ENCODE results near the gene CER1.

CER1 gene

DNA sequence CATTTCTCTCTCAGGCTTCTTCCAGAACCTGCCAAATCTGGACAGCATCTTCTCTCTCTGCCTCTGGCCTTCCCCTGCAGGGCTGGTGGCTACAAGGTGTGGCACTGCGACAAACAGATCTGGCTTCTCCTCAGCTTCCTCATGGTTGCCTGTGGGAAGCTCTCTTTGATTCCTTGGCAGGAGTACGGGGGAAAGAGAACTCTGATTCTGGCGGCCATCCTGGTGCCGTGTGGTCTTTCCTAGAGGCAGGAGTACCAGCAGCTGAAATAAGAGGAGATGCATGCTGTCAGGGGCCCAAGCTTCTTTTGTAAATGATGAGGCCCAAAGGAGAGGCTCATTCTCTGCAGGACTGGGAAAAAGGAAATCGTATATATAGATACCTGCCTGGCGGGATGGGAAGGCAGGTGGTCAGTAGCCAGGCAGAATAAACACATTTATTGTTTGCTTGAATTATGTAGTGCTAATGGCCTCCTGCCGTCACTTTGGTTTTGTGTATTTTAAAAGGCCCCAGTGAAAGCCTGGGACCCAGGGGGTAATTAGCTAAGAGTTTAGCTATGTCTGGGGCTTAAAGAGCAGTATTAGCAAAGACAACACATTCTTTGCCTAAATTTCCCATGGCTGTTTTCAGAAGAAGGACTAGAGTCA, at the start of gene CER1:
Gene CER1 (minus strand): TSS at position 343 of the 645 bp plus-strand sequence. CDS start 61 bp downstream, at position 282.
- POLR2A ChIA-PET, result no interaction called here
- TF ChIP-seq NFRKB (IDR thresholded peaks at IDR 0.05) (no peak), ZNF384 (IDR thresholded peaks at IDR 0.05) (no peak), FOXA1 (IDR thresholded peaks at IDR 0.05) (no peak), FOXK2 (IDR thresholded peaks at IDR 0.05) (no peak), FOXM1 (IDR thresholded peaks at IDR 0.05; ENCODE audit: borderline replicate concordance) (no peak)
- no peak for DNase-seq (ENCODE audit: extremely low spot score)
- CTCF ChIA-PET, result interaction anchor here (1.1 kb wide), 1 partner anchor 61 kb away, joined by 4 read pairs; no protein-coding TSS in a partner anchor

DNA sequence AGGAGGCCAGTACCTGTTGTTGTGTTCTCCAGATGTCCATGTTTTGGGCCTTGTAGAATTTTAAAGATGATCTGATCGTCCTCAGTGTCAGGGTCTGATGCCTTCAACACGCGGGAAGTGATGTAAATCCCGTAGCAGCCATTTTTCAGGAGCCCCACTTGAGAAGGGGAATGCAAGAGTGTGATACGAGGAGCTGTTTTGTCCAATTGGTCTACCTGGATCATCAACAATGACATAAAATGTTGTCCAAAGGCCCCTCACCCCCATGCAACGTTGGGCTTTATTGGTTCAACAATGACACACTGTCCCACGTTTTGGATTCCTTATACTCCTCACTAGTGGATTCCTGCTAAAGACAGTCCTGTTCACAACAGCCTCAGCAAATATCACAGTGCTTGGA, 48.1 kb upstream of the CER1 start:
- no peak for TF ChIP-seq NFRKB (IDR thresholded peaks at IDR 0.05)
- no peak for TF ChIP-seq ARNT (IDR thresholded peaks at IDR 0.05)
- no peak for TF ChIP-seq ZNF384 (IDR thresholded peaks at IDR 0.05)
- no peak for TF ChIP-seq FOXA1 (IDR thresholded peaks at IDR 0.05)
- TF ChIP-seq BHLHE40 (IDR thresholded peaks at IDR 0.05; ENCODE audit: borderline replicate concordance), result no peak
- ChIA-PET POLR2A (no interaction called here), CTCF (no interaction called here)
- DNase-seq (ENCODE audit: extremely low spot score), result no peak

DNA sequence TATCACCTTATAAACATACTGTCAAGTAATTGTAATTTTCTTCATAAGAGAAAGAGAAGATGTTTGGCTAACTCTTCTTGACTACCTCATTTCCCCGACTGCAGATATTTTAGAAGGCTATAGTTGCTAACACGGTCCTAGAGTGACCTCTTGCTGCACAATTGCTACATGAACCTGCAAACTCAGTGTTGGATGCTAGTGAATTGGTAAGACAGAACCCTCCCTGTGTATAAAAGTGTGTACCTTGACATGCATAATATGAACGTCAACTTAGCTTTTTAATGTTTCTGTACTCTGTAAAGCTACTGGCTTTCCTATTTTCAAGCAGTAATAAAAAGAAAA, 46.7 kb upstream of the CER1 start:
- CTCF ChIA-PET, result interaction anchor here (0.6 to 1.3 kb wide), 5 partner anchors 18 to 154 kb away, joined by 3 to 4 read pairs (median 3); no protein-coding TSS in a partner anchor
- POLR2A ChIA-PET, result no interaction called here

DNA sequence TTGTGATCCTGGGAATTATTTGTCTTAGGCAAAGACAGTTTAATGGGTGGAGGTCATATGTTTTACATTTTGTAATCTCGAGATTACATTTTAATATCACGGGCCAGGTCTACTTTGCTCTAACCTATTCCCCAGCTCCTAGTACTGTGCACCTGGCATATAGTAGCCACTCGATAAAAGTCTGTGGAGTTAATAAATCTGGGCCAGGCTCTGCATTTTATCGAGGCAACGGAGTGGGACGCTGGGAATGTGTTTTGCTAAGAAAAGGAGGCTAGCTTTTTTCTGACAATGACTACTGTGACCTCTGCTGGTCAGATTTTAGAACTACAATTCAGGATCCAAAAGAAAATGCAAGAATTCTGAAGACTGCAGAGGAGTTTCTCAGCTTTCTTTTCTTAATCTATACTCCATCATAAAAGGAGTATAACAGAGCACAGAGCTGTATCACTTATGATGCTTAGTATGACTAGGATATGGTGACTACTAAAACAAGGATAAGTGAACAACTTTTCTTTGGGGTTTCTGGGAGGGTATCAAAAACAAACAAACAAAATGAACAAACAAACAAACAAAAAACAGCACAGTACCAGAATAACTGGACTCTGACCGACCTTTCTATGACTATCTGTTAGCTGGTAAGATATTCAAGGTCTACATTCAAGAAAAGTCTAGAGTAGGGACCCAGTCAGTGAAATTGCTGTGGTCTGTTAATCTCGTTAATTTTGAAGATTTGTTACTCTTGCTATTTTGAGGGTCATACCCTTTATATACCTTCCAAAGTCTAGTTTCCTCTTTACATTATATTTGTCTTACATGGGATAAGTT, 46.1 kb upstream of the CER1 start:
- CTCF ChIA-PET, result interaction anchor here (0.6 to 1.3 kb wide), 6 partner anchors 19 to 1340 kb away, joined by 3 to 4 read pairs (median 3); no protein-coding TSS in a partner anchor
- no peak for TF ChIP-seq HDGF (IDR thresholded peaks at IDR 0.05; ENCODE audit: borderline replicate concordance)
- TF ChIP-seq FOXA1 (IDR thresholded peaks at IDR 0.05), result no peak
- no peak for TF ChIP-seq SUZ12 (IDR thresholded peaks at IDR 0.05)
- no peak for TF ChIP-seq PKNOX1 (IDR thresholded peaks at IDR 0.05)
- no peak for TF ChIP-seq TARDBP (IDR thresholded peaks at IDR 0.05)
- no peak for TF ChIP-seq SP1 (IDR thresholded peaks at IDR 0.05)
- TF ChIP-seq CTBP1 (IDR thresholded peaks at IDR 0.05; ENCODE audit: borderline replicate concordance), result no peak
- TF ChIP-seq FOXM1 (IDR thresholded peaks at IDR 0.05; ENCODE audit: borderline replicate concordance), result no peak
- no peak for TF ChIP-seq NFRKB (IDR thresholded peaks at IDR 0.05)
- DNase-seq (ENCODE audit: extremely low spot score), result peak; percentile 30
- POLR2A ChIA-PET, result no interaction called here

More for the DNA sequence above, 46.7 kb upstream of the CER1 start:
- DNase-seq (ENCODE audit: extremely low spot score), result peak; percentile 8
- TF ChIP-seq FOXK2 (IDR thresholded peaks at IDR 0.05), result no peak
- no peak for TF ChIP-seq NFRKB (IDR thresholded peaks at IDR 0.05)
- no peak for TF ChIP-seq HDGF (IDR thresholded peaks at IDR 0.05; ENCODE audit: borderline replicate concordance)
- TF ChIP-seq SP1 (IDR thresholded peaks at IDR 0.05), result no peak
- TF ChIP-seq ARNT (IDR thresholded peaks at IDR 0.05), result no peak
- no peak for TF ChIP-seq ZNF384 (IDR thresholded peaks at IDR 0.05)
- TF ChIP-seq BHLHE40 (IDR thresholded peaks at IDR 0.05; ENCODE audit: borderline replicate concordance), result no peak
- no peak for TF ChIP-seq ELF4 (IDR thresholded peaks at IDR 0.05)
- no peak for TF ChIP-seq FOXA1 (IDR thresholded peaks at IDR 0.05)
- TF ChIP-seq L3MBTL2 (conservative IDR thresholded peaks at IDR 0.05), result no peak
- no peak for TF ChIP-seq TARDBP (IDR thresholded peaks at IDR 0.05)
- no peak for TF ChIP-seq CTBP1 (IDR thresholded peaks at IDR 0.05; ENCODE audit: borderline replicate concordance)
- TF ChIP-seq FOXM1 (IDR thresholded peaks at IDR 0.05; ENCODE audit: borderline replicate concordance), result no peak
- TF ChIP-seq PKNOX1 (IDR thresholded peaks at IDR 0.05), result no peak
- no peak for TF ChIP-seq LEF1 (IDR thresholded peaks at IDR 0.05; ENCODE audit: borderline replicate concordance)

GRCh38 chr9:14766299-14766698, 43.8 kb upstream of the CER1 start:
- CTCF ChIA-PET, result no interaction called here
- POLR2A ChIA-PET, result no interaction called here
- no peak for DNase-seq (ENCODE audit: extremely low spot score)
- TF ChIP-seq SUZ12 (IDR thresholded peaks at IDR 0.05) (no peak), CTBP1 (IDR thresholded peaks at IDR 0.05; ENCODE audit: borderline replicate concordance) (no peak), FOXK2 (IDR thresholded peaks at IDR 0.05) (no peak), PKNOX1 (IDR thresholded peaks at IDR 0.05) (no peak), FOXM1 (IDR thresholded peaks at IDR 0.05; ENCODE audit: borderline replicate concordance) (no peak), LEF1 (IDR thresholded peaks at IDR 0.05; ENCODE audit: borderline replicate concordance) (no peak), FOXA1 (IDR thresholded peaks at IDR 0.05) (no peak), TARDBP (IDR thresholded peaks at IDR 0.05) (no peak), SP1 (IDR thresholded peaks at IDR 0.05) (no peak), ELF4 (IDR thresholded peaks at IDR 0.05) (no peak), BHLHE40 (IDR thresholded peaks at IDR 0.05; ENCODE audit: borderline replicate concordance) (no peak), ARNT (IDR thresholded peaks at IDR 0.05) (no peak), NFRKB (IDR thresholded peaks at IDR 0.05) (no peak), L3MBTL2 (conservative IDR thresholded peaks at IDR 0.05) (no peak), HDGF (IDR thresholded peaks at IDR 0.05; ENCODE audit: borderline replicate concordance) (no peak), ZNF384 (IDR thresholded peaks at IDR 0.05) (no peak)

GRCh38 chr9:14761584-14761983, 39.1 kb upstream of the CER1 start:
- ChIA-PET CTCF (no interaction called here), POLR2A (no interaction called here)
- no peak for DNase-seq (ENCODE audit: extremely low spot score)
- TF ChIP-seq ARNT (IDR thresholded peaks at IDR 0.05) (no peak), FOXK2 (IDR thresholded peaks at IDR 0.05) (no peak), ZNF384 (IDR thresholded peaks at IDR 0.05) (no peak), NFRKB (IDR thresholded peaks at IDR 0.05) (no peak), ELF4 (IDR thresholded peaks at IDR 0.05) (no peak), FOXM1 (IDR thresholded peaks at IDR 0.05; ENCODE audit: borderline replicate concordance) (no peak), PKNOX1 (IDR thresholded peaks at IDR 0.05) (no peak), LEF1 (IDR thresholded peaks at IDR 0.05; ENCODE audit: borderline replicate concordance) (no peak), TARDBP (IDR thresholded peaks at IDR 0.05) (no peak)

All from HEK293T (cell line).